RWPE1 (cell line): ENCODE data around the gene RIT1.
"Not testable (repeated sequence)": the region's sequence is repeated elsewhere in the genome, so short reads cannot be mapped to it uniquely, and the experiment has no call there.

Source experiments
- CTCF ChIA-PET: fragments of 350-600 bp; sonication (Branson Sonifier 250); formaldehyde crosslinking; extraction: SDS; loops from one replicate; lab custom pipeline; 2021; lab: Yijun Ruan, JAX
- POLR2A ChIA-PET: fragments of 400-600 bp; formaldehyde crosslinking; extraction: SDS; loops from one replicate; lab custom pipeline; 2020; ENCODE audit warnings: antibody characterized with exemption; ENCODE audit not compliant: low non-redundant PET; lab: Yijun Ruan, JAX
- DNase-seq: peaks from one replicate; pipeline ENCODE4 v3.0.0; 2012; ENCODE audit warnings: low spot score
- H3K27ac ChIP-seq: fragments of 450-650 bp; 2 replicates; pipeline ENCODE4 v1.5.1; 2017
- CTCF ChIP-seq: fragments of 450-650 bp; conservative IDR thresholded peaks from 2 replicates; pipeline ENCODE4 v1.5.1; 2017; ENCODE audit warnings: low read depth, mild to moderate bottlenecking

The RIT1 gene

GRCh38 chr1:155899683-155900082 lies 11.5 kb downstream of the RIT1 start:
- POLR2A ChIA-PET = no interaction called here
- TF ChIP-seq CTCF = no peak
- no peak for DNase-seq
- H3K27ac ChIP-seq = no peak overlapping the region
- CTCF ChIA-PET = no interaction called here

- POLR2A ChIA-PET = no interaction called here
- DNase-seq = no peak
- CTCF ChIA-PET = interaction anchor here (0.7 kb wide), 1 partner anchor 227 kb away, joined by 4 read pairs; no protein-coding TSS in a partner anchor
- TF ChIP-seq CTCF = no peak
- no peak overlapping the region for H3K27ac ChIP-seq
These were observed 12.3 kb downstream of the RIT1 start for GRCh38 chr1:155898888-155899287.

GRCh38 chr1:155897746-155898145 lies 13.4 kb downstream of the RIT1 start:
- no peak for TF ChIP-seq CTCF
- POLR2A ChIA-PET = no interaction called here
- no peak for DNase-seq
- CTCF ChIA-PET = interaction anchor here (0.6 kb wide), 1 partner anchor 156 kb away, joined by 4 read pairs; no protein-coding TSS in a partner anchor
- no peak overlapping the region for H3K27ac ChIP-seq

- CTCF ChIA-PET, DNase-seq, POLR2A ChIA-PET: not testable (repeated sequence)
- H3K27ac ChIP-seq = peak overlapping the region; percentile 38
These were observed 14.7 kb downstream of the RIT1 start for GRCh38 chr1:155896476-155896875.

- CTCF ChIA-PET = interaction anchor here (0.5 to 0.7 kb wide), 3 partner anchors 8 to 23 kb away, joined by 3 to 4 read pairs (median 3); no protein-coding TSS in a partner anchor
- H3K27ac ChIP-seq = peak overlapping the region; percentile 38; the same call in 1 of the 2 replicates
- DNase-seq, POLR2A ChIA-PET: not testable (repeated sequence)
These were observed 15.5 kb downstream of the RIT1 start for GRCh38 chr1:155895617-155896016.

GRCh38 chr1:155893389-155894142 lies 17.6 kb downstream of the RIT1 start:
- ChIA-PET POLR2A (interaction anchor here (0.7 kb wide), 1 partner anchor 9 kb away, joined by 3 read pairs; no protein-coding TSS in a partner anchor), CTCF (no interaction called here)
- DNase-seq = peak; percentile 71
- TF ChIP-seq CTCF = no peak
- H3K27ac ChIP-seq = peak overlapping the region; percentile 91

- TF ChIP-seq CTCF = no peak
- CTCF ChIA-PET = no interaction called here
- H3K27ac ChIP-seq = peak overlapping the region; percentile 91
These were observed 18.4 kb downstream of the RIT1 start for GRCh38 chr1:155892796-155893195.

More at GRCh38 chr1:155892796-155893195, 18.4 kb downstream of the RIT1 start:
- POLR2A ChIA-PET = no interaction called here
- DNase-seq = peak; percentile 51
